NK-92 (cell line): ENCODE measurements around the gene LGI2.

Experiments used
- DNase-seq: peaks from one replicate; lab custom pipeline; 2025; ENCODE audit not compliant: unreplicated experiment; lab: John Stamatoyannopoulos, UW

LGI2 gene

DNA sequence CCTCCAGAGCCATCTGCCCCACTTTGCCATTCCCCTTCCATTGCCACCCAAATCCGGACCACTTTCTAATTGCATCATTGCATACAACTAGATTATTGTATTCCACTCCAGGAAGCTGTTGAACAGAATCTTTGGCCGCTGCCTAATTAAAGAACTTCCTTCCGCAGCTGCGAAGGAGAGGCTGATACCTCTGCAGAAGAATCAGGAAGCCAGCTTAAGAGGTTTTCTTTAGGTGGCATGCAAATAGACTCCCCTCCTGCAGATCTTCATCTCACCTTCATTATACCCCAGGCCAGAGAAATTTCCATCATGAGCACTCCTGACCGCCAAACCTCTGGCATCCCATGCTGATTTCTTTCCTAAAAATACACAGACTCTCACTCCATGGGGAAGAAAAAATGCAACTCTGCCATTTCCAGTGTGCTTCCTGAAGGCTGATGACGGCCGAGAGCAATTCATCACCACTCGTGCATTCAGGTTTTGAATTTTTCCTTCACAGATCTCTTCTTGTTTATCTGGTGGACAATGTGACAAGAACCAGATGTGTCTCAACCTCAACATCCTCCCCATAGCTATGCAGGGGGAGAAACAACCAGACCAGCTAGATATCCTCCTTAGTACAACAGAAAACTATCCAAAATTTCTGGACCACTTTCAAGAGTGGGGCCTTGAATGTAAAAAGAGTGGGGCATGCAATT lies 31.2 kb downstream of the LGI2 start:
- no peak for DNase-seq

DNA sequence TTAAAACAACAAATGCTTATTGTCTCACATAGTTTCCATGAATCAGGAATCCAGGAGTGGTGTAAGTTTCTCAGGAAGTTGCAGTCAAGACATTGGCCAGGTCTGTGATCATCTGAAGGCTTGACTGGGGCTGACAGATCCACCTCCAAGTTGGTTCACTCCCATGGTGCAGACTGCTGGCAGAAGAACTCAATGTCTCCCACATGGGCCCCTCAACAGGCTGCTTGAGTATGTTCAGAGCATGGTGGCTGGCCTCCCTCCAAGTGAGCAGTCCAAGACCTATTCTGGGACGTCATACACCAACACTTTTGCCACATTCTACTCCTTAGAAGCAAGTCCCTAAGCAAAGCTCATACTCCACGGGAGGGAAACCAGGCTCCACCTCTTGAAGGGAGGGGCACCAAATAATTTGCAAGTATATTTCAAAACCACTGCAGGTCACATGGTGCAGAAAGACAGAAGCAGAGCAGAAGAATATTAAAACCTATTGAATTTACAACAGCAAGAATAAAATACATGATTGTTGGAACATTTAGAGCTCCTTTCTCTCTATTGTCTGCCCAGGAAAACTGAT lies 35.3 kb downstream of the LGI2 start:
- no peak for DNase-seq

DNA sequence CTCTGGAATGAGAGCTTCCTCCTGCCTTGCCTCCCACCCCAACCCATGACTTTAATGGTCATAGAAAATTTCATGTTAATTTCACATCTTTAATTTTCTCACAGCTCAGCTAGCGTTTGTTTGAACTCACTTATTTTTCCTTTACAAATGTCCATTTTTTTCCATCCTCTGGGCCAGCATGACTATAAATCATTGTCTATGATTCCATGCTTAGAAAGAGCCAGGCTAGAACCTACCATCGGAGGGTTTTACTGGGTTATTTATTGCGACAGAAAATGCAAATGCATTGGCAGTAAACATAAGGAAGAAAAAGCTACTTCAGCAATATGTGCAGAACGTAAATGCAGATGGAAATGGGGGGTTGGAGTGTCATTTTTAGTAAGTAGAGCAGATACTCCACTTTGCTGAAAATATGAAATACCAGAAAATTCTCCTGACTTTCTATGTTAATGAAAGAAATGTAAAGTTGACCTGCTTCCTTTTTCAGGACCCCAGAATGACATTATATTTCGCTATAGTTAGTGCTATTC lies 37.1 kb downstream of the LGI2 start:
- no peak for DNase-seq

DNA sequence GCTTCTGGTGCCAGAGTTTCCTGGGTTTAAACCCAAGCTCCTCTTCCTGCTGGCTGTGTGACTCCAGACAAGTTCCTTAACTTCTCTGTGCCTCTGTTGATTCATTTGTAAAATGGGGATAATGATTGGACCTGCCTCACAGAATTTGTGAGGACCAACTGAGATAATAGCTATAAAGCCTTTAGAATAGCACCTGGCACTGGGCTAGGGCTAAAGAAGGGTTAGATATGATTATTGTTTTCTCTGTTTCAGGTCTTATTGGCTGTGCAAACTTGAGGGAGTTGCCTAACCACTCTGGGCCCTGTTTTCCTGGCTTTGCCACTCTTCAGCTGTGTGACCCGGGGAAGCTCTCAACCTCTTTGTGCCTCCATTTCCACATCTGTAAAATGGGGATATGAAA lies 37.8 kb downstream of the LGI2 start:
- no peak for DNase-seq

DNA sequence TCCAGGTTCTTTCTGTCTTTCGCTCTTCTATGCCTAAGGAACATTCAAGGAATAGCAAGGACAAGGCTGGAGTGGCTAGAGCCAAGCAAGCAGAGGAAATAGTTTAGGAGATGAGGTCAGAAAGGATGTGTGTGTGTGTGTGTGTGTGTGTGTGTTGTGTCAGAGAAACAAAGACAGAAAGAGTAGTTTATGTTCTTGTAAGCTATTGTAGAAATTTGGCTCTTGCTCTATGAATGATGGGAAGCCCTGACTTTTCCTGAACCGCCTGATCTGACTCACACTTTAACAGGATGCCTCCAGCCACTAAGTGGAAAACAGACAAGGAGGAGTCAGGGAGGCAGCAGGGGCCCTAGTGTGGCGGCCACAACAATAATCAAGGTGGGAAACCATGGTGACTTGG lies 39.7 kb downstream of the LGI2 start:
- DNase-seq, result no peak

DNA sequence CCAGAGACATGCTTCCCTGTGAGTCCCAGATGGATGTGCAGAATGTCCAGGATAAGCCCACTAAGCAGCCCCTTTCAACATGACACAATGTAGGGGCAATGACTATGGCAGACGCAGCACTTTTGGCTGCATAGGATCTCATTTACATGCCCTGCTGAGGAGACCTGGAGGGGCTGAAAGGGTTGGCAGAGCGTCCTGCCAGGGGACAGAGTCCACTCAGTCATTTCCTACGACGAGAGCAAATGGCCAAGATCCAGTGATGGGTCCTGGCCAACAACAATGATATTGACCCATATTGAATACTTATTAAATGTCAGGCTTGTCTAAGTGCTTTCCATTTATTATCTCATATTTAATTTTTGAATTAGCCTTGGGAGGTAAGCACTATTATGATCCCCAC lies 41.4 kb downstream of the LGI2 start:
- no peak for DNase-seq

DNA sequence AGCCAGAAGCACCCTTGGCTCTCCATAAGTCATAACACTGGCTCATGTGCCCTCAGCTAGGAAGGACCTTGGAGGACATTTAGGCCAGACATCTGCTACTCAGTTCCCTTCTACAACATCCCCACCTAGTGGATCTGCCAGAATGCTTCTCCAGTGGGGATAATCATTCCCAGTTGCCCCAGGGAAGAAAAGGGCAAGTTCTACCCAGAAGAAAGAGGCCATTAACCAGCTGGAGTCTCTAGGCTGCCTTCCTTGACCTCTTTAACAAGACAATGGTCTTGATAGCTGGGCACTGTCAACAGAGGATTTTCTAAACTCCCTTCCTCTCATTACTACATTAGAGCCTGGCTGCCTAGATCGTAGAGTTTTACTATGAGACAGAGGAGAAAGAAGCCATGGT lies 42.0 kb downstream of the LGI2 start:
- no peak for DNase-seq

DNA sequence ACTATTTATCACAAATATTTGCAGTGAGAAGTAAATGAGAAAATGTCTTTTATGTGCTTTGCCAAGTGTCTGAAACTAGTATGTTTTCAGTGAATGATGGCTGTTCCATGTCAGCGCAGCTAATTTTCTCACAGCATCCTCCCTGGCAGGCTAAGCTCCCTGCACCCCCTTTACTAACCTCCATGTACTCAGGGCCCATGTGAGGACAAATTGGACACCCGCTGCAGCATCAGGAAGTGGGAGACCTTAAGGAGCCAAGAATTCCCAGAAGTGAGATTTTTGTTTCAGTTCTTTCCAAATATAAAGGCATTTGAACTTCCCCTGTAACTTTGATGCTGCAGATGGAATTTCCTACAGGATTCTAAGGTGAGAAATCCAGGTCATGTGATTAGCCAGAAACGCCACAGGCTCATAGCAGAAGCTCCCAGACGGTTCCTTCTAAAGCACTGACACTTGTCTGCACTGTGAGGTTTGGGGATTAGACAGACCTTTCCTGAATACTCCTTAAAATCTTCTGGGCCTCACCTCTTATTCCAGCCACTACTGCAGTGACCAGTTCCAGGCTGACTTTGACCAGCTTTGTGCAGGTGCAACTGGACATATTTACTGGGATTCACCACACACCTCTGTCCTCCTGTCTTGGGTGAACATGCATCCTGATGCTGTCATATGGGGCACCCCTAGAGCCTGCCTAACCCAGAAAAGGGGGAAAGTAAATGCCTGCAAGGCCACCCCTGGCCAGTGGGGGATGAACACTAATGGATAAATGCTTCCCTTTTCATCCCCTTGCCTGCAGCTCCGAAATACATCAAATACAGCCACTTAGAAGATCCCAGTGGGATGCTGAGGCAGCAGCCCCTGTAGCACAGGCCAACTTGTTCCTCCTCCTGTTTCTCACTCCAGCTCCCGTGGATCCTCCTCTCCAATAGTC lies 45.9 kb downstream of the LGI2 start:
- DNase-seq, result no peak

DNA sequence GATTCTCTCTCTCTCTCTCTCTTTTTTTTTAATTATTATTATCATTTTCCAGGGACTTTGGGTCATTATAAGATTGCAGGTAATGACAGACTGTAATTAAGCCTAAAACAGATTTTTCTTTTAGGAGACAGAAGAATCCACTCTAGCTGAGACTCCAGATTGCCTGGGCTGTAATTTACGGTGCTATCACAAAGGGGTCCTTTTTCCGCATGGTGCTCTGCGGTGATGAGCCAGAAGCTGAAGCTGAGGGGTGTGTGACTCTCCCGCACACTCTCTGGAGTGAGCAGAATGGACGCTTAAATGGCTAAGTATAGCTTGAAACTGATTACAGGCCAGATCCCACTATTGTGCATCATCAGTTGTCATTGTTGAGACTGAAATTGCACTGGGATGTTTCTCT lies 50.0 kb downstream of the LGI2 start:
- DNase-seq, result no peak

DNA sequence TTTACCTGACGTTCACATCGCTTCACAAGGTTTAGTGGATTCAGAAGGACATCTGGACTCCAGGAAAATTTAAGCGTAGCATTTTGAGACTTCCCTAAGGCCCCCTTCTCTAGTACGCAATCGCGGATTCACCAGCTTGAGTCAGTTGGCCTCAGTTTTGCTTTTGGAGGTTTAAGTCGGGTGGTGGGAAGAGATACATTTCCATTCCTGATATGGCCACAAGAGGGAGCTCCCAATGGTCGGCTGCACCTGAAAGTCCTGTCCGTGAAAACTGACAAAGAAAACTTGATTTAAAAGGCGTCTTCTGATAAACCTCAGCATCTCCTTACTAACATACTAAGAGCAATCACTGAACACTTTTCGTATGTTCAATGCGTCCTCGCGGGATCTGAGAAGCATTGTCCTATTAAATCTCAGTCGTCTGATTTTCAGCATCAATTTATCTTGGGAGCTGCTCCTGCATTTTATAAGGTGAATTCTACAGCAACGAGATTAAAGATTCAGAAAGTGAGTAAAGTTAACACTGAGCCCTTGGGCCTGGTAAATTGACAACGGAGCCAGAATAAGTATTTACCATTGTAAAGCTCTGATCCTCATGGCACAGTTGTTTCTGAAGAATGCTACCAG lies 50.6 kb downstream of the LGI2 start:
- DNase-seq, result no peak

DNA sequence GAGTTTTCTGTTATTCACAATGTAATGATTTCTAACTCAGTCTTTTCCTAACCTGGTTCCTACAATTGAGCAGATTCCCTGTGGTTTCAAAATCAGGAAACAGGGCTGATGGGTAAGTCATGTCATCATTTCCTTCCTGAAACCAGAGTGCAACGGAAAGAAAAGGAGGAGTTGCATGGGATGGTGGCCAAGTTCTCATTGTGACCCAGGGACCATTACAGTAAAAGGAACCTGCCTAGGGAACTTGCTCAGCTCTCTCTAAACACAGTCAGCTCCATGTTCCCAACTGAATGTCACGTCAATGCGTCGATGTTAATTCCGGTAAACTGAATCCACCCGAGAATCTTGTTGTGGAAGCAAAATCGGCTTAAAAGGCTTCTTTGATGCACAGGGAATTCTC lies 51.2 kb downstream of the LGI2 start:
- DNase-seq, result no peak

DNA sequence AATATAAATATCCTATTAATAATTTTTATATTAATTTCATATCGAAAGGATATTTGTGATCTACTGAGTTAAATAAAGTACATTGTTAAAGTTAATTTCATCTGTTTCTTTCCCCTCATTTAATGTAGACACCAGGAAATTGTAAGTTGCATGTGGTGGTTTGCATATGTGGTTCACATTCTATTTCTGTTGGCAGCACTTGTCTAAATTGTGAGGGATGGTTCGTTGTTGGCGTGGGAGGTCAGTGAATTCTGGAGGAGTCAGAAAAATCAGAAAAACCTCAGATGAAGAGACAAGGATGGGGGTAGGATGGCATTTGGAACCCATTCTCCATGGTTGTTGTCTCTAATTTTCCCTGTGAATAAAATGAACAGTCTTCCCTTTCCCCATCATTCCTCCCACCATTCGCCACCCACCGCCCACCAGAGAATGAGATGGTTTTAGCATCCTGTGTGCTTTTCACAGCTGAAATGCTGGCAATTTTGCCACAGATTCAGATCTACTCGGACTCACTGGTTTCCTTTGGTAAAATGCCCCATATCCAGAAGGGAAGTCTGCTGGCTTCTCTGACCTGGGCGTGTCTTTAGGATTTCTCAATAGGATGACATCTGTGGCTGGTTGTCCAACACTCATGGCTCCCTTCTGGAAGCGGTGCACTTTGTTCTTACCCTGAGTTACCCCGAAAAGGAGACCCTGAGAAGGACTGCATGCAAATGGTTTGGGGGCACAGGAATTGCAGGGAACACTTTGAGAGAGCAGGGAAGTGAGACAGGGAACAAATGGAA lies 52.3 kb downstream of the LGI2 start:
- DNase-seq, result no peak

DNA sequence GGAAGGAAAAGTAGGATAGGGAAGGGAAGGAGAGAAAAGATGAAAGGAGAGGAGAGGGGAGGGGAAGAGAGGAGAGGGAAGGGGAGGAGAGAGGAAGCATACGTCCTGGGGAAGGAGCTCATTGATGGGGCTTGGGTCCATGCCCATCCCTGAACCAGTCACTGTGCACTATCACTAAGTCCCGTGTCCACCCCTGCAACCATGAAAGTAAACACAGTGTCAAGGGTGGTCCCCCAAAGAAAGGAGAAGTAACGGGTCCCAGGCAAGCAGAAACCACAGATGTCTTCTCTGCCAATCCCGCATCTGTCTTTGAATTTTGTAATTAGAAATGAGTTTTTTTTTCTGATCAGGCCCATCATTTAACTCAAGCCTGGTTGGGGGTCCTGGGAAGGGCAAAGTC lies 55.2 kb downstream of the LGI2 start:
- DNase-seq, result no peak

DNA sequence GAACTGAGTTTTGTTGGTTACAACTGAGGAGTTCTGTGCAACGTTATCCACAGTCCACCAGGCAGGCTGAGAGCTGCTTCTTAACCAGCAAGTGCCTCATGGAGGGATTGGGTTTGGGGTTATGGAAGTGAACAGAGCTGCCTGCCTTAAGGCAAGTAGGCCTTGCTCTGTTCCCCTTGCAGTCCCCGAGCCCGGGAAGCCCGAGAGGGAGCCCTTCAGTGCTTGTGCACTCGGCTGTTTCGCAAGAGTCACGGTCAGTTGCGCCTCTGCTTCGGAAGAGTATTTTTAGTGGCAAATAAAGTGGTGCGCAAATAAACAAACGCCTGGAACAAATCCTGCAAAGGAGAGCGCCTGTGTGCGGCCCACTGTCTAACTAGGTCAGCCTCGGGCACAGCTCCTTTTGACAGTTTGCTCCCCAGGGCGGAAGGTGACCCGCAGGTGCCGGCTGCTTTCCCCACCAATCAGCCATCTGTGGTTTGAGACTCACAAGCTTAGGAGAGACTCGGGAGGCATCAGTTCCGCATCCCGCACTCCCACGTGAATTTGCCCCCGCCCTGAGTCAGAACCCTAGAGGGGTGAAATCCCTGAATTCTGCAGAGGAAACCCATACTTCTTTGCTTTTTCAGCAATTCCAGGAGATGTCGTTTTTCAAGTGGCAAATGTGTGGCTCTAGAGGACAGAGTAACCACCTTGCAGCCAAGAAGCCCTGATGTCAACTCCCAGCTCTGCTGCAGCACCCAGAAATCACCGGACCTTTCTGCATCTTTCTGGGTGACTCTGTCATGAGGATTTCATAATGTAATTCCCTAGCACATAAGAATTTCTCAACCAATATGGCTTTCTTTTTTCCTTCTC lies 56.8 kb downstream of the LGI2 start:
- DNase-seq, result no peak

DNA sequence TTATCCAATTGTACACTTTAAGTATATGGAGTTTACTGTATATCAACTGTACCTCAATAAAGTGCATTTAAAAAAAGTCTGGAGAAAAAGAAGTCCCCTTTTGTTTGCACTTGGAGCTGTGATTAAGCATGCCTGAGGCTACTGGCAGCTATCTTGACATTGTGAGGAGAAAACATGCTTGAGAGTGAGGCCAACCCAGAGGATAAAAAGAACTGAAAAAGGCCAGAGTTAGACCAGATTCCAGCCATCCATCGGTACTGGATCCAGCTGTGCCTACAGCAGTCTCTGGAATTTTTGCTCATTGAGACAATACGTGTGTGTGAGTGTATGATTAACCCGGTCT lies 57.4 kb downstream of the LGI2 start:
- no peak for DNase-seq

DNA sequence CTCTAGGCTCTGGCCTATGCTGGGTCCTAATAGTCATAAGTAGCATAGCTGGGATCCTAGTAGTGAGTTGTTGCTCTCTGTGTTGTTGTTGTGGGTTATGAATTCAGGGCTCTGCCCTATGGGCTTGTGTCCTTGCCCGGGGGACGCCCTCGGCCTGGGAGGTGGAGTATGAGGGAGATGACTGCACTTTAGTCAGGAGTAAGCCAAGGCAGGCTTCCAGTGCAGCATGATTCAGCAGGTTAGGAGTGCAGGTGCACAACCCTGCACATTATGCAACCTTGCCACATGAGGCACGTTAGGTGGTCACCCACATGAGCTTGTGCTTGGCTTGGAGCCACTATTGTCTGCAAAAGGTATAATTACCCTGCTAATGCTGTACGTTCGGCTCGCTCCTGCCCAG lies 59.6 kb downstream of the LGI2 start:
- DNase-seq, result no peak

DNA sequence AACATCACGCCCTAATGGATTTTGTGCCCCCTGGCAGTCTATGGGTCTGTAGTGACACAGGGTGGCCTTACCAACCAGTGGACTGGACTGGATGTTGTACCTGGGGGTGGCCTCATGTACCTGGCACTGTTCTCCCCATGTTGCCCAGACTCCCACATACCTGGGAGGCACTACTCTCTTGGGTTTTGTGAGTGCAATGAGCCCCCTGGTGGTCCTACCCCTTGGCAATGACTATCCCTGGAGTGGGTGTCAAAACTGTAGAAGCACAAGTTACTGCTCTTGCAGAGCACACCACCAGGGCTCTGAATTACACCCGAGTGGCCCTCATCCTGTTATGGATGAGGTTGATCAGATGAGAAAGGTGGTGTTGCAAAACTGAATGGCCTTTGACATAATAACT lies 60.1 kb downstream of the LGI2 start:
- DNase-seq, result no peak

DNA sequence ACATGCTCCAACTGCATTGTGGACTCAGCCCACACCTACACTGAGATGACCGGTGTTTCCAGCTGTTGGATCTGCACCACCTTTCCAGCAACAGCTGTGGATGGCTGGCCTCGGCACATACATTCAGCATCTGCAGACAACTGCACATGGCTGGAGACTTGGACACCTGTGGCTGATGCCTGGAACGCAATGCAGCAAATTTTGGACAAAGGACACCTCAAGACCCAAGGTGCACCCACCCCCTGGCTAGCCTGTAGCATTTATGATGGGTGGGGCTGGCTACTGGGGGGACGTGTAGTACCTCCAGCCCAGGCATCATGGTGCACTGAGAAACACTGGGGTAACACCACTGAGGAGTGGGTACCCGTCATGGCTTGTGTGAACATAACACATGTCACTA lies 60.6 kb downstream of the LGI2 start:
- no peak for DNase-seq

DNA sequence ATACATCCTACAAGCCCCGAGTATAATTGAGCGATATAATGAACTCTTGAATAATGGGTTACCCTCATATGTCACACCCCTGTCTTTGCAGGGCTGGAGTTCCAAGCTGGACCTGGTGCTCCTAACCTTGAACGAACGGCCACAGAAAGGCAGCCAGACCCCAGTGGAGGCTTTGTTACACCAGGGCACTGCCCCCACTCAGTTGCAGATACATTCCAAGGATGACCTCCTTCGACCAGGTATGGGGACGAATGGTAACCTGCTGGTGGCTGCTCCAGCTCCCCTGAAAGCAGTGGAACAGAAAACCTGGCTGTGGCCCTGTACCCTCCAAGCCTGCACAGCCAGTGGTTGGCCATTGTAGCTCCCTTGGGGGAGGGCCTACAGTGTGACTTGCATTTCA lies 61.3 kb downstream of the LGI2 start:
- DNase-seq, result no peak

DNA sequence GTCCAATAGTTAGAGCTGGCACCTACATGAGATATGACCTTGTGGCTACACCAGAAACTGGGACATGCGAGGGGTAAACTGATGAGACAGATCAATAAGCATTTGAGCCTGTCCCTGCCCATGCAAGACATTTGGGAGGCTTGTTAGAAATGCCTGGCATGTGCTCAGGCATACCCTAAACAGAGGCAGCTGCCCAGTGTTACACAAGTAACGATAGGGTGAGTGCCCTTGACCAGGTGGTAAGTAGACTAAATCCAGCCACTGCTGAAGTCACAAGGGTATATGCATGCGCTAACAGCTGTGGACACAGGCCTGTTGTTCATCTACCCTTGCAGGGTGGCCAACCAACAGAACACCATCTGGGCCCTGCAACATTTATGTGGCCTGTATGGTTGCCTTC lies 61.8 kb downstream of the LGI2 start:
- DNase-seq, result no peak
